GM18498 (cell line): ENCODE data around the gene TAAR9.
A peak's percentile ranks its signal among the peaks of the same experiment; 100 is the strongest.

Experiments
- ATAC-seq: cut with Tn5 transposase; IDR thresholded peaks from one replicate; pipeline ENCODE4 v1.9.1; 2021; ENCODE audit warnings: mild to moderate bottlenecking, moderate library complexity; ENCODE audit not compliant: unreplicated experiment

Gene TAAR9, protein sequence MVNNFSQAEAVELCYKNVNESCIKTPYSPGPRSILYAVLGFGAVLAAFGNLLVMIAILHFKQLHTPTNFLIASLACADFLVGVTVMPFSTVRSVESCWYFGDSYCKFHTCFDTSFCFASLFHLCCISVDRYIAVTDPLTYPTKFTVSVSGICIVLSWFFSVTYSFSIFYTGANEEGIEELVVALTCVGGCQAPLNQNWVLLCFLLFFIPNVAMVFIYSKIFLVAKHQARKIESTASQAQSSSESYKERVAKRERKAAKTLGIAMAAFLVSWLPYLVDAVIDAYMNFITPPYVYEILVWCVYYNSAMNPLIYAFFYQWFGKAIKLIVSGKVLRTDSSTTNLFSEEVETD

DNA sequence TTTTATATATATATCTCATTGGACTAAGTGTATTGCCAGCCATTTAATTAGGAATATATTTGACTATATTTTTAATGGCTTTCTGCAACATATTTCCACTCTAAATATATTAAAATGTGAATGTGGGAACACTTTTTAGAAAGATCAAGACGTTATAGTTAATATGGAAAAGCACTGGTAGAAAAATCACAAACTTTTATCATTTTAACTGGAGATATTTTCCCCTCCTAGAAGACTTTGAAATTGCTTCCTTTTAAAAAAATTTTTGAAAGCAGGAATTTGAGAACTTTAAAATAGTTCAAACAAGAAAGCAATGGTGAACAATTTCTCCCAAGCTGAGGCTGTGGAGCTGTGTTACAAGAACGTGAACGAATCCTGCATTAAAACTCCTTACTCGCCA lies at the start of gene TAAR9:
TAAR9 (plus strand) TSS at position 301 of the 400 bp plus-strand sequence; CDS start at position 314, 13 bp downstream.
- no peak for ATAC-seq

DNA sequence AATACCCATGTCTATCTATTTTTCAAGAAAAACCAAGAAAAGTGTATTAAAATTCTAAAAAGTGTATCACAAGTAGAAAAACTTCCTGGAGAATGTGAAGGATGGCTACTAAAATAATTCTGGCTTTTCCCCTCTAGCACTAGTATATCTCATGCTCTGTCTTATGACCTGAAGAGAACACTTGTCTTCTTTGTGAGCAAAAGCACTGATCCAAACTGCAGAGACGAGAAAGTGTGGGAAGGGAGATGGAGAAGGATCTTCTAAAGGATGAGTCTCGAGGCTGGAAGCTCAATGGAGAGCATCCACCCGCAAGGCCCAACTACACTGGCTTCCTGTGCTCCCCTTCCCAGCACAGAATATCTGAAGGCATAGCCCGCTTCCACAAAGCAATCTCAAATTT lies 48.7 kb upstream of the TAAR9 start:
- no peak for ATAC-seq

DNA sequence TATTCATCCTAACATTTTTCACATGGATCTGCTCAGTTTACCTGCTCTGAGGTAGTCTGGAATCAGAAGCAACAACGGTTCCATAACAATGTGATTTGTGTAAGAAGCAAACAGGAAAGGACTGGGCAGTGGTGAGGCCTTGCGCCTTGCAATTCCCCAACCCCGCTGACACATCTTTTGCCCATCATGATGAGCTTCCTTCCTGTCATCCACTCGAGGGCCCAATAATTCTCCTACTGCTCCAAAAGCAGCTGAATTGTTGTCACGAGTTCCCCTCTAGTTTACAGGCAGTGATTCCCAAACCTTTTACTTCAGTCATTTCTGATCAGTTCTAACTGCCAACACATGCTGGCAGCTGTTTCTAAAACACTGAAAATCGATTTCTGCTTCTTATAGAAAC lies 48.1 kb upstream of the TAAR9 start:
- no peak for ATAC-seq

DNA sequence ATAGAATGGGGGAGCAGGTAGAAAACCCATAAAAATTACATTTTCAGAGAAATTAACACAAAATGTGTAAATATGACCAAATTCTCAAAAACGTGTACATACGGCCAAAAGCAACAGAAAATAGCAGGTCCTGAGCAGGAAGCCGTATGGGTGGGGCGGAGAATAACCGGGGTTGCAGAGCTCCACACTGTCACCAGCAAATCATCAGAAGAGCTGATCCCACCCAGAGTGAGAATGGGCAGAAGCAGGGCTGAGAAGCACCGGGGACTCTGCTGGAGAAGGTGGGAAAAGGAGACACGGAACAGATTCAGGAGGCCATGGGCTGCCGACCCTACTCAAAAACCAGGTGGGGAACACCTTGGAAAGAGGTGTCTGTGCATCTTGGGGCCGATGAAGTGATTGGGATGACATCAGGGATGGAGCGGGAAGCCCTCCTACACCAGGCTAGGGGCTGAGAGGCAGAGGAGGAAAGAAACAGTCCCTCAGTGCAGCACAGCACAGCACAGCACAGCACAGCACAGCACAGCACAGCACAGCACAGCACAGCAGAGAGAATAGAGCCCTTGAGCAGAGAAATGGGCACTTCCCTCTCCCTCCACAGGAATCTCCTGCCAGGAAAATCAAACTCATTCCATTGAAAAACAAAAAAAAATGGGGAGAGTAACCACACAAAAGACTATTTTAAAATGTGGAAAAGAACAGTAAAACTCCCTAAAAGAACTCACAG lies 47.4 kb upstream of the TAAR9 start:
- peak; percentile 59 for ATAC-seq

DNA sequence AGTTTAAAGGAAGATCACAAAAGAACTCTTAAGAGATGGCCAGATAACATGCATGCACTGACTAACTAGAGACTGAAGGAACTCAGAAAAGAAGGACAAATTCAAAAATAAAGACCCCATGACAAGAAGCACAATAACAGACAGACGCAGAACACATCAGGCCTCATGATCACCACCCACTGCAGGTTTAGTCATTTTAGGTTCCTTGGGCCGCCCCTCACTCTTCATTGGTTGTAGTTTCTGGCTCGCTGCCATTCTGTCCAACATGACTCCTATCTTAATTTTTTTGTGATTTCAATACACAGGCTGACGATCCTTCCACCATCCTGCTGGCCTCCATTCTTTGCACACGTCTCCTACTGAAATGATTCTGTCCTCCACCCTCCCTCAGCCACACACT lies 46.8 kb upstream of the TAAR9 start:
- ATAC-seq = no peak

DNA sequence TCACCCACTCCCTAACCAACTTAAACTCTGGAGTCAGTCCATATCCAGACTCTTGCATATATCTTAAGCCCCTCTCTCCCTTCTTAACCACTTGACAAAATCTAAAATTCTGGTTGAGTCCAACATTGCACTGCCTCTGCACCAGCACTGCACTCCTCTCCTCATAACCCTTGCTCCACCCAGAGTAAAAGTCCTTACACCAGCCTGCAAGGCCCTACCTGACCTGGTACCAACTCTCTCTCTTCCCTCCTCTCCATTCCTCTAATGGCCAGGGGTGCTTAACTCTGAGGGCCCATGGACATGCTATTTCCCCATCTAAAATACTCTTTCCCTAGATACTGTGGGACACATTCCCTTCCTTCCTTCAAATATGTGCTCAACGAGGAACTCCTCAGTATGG lies 46.2 kb upstream of the TAAR9 start:
- no peak for ATAC-seq

DNA sequence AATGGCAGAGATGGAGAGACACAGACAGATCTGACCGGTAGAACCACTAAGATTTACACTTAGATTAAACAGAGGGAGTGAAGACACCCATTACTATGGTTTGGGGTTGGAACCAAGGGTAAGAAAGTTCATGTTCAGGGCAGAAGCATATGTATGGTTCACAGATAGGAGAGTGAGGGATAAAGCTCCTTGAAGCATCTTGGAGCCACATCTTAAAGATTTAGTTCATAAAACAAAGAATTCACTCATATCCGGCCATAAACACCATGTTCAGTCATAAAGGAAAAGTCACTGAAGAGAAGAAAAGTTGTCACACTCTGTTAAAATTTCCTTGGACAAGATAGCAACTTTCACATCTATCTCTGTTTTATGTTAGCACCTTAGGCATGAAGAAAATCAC lies 43.1 kb upstream of the TAAR9 start:
- ATAC-seq = peak; percentile 16

DNA sequence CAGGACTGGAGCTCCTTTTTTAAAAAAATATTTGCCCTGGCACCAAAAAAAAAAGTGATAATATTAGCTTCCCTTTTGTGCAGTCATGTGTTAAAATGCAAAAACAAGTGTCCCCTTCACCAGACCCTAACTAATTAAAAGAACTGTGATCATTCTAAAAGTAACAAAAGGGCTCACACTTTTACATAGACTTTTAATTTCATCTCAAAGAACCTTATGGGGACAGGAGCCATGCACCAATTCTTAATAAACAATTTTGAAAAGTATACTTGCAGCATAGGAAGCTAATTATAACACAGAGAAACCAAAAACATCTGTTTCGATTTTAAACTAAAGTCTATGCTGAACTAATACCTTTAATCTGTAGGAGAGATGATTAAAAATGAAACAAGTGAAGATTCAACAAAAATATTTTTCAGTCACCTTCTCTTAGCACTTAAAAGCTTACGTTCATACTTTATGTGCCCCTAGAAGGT lies 42.4 kb upstream of the TAAR9 start:
- ATAC-seq = peak; percentile 44

DNA sequence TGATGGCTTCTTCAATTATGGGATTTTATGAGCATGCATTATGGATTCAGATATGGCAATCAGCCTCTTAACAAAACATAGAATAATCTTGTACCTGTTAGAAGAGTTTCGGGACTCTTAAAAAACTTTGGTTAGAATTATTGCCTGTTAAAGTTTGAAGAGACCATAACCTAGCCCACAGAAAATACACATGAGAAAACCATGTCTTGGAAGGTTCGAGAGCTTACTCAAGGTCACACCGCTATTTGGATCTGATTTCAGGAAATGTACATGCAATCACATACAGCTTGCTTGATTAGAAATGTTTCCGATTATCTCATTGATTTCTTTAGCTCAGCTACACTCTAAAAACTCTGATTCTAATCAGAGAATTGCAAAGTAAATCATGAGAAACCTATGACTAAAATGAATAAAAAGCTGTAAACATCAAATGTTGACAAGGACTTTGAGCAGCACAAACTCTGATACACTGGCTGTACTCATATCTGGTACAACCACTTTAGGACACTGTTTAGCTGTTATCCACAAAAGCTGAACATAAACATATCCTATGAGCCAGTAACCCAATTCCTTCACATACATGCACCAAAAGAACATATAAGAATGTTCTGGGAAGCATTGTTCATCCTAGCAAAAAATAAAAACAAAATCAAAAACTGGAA lies 41.4 kb upstream of the TAAR9 start:
- no peak for ATAC-seq

DNA sequence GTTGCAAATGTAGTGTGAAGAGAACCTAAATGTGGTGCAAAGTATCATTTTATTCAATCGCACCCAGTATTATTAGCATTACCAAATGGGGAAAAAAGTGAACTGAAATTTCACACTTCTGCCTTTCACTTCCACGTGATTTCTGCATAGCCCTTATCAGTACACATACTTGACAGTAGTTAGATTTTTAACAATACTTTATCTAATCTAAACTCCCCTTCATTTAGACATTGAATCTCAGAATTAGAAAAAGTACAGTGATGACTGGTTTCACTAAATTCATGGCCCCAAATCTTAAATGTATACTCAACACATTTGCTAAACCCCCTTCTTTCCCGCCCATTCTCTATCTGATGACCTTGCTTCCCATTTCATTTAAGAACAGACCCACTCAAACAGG lies 39.4 kb upstream of the TAAR9 start:
- peak; percentile 65 for ATAC-seq

DNA sequence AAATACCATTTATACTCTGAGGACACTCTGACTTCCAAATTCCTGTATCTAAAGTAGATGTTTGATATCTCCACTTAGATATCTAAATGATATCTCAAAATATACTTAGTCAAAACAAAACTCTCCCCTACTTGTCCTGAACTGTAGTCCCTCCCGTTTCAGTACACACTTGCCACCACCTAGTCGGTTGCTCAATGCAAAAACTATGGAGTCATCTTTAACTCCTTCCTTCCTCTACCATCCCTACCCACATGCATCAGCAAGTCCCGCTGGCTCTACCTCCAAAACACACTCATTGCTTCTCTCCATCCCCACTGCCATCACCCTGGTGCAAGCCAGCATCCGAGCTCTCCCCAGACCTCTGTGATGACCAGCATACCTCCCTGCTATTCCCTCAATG lies 38.3 kb upstream of the TAAR9 start:
- ATAC-seq = no peak

DNA sequence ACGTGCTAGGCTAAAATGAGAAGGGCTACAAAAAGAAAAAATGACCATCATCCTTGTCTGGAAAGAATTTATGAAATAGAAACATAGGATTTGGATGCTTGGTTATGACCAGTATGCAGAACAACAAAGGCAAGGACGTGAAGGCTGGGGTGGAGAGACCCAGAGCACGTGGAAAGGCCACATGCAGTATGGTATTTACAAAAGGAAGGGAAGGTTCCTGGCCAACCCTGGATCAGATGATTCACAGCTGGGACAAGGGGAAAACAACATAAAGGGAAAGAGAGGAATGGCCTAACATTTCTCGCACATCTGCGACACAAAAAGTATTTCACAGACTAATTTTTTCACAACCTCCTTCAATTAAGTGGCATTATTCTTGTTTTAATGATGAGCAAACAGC lies 33.3 kb upstream of the TAAR9 start:
- ATAC-seq = no peak

DNA sequence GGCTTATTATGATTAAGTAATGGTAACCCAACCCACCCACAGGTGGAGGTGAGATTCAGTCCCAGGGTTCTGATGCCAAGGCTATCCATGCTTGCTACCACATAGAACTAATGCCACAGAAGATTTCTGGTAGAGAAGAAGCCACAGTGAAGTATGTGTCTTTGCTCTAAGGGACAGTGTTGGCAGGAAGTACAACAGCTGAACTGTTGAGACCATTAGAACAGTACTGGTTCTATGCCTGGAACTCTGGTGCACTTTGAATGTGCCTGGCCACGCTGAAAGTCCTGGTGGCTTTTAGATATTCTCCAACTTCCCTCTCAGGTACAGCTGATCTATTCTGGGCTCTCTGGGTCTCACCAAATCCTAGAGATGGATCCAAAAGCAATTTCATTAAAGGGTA lies 32.9 kb upstream of the TAAR9 start:
- ATAC-seq = peak; percentile 65

DNA sequence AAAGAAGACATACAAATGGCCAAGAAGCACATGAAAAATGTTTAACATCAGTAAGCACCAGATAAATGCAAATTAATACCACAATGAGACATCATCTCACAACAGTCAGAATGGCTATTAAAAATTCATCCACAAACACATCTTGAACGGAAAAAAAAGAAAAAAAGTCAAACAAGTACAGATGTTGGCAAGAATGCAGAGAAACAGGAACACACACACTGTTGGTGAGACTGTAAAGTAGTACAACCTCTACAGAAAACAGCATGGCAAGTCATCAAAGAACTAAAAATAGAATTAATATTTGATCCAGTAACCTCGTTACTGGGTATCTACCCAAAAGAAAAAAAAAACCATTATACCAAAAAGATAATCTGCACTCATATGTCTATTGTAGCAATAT lies 31.6 kb upstream of the TAAR9 start:
- ATAC-seq = no peak

DNA sequence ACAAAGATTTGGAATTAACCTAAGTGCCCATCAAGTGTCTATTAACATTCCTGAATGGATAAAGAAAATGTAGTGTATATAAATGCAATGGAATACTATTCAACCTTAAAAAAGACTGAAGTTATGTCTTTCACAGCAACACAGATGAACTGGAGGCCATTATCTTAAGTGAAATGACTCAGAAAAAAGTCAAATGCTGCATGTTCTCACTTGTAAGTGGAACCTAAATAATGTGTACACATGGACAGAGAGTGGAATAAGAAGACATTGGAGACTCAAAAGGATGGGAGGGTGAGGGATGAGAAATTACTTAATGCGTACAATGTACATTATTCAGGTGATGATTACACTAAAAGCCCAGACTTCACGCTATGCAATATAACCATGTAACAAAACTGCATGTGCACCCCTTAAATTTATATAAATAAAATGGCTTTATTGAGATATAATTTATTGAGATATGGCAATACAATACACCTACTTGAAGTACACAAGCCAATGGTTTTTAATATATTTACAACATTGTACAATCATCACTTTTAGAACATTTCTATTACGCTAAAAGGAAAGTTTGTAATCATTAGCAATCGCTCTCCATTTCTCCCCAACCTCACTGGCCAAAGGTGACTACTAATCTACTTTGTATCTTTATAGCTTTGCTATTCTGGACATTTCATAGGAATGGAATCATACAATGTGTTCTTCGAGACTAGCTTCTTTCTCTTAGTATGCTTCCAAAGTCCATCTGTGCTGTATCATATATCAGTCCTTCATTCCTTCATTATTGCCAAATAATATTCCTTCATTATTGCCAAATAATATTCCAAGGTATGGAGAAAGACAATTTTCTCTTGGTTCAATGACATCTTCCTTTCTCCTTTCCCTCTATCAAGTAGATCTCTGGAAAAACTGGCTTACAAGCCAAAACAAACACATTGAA lies 30.9 kb upstream of the TAAR9 start:
- ATAC-seq = no peak

DNA sequence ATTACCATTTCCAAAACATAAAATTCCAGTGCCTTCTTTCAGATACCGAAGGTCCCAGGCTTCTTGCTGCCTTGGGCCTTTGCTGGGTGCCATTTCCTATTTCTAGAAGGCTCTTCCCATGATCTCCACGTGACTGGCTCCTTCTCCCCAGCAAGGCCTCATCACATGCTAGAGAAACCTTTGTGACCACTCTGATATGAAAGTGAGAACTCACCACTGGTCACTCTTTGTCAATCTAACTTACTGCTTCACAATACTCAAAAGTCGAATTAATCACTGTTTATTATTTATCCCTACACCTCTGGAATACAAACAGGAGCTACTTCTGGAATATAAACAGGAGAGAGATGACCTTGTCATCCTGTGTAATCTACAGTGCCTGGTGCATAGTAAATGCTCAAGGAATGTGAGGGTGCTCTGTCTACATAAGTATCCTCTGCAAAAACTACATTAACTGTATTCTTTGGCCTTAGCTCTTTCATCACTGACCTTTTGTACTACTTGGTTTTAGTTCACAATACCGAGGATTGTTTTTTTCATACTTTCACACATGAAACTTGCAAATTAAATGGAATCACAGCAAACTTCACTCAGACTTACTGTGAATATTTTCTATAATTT lies 26.8 kb upstream of the TAAR9 start:
- ATAC-seq = peak; percentile 11

DNA sequence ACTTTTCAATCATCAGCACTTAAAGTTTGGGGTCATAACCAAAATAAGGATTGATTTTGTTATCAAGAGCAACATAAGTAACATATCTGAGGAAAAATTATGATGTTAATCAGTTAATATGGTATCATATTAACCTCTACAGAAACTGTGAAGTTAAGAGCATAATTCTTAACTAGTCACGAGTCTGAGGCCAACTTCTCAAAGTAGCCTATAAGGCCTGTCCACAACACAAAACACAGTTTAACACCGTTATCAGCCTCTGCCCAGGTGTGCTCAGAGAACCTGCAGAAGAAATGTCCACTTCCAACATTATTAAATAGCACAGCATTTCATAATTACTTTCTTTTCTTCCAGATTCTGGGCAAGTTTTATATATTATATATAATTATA lies 26.3 kb upstream of the TAAR9 start:
- no peak for ATAC-seq

DNA sequence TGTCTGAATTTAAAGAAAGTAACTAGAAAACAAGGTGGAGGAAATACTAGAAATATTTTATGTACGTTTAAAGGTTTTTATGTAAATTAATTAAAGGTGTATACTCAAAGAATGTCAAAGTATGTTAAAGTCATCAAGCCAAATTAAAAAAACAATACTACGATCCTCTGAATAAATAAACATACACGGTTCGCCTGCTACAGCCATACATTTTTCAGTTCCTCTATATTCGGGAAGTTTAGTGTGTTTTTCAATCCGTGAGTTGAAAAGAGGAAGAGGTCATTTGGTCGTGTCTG lies 25.8 kb upstream of the TAAR9 start:
- ATAC-seq = no peak

DNA sequence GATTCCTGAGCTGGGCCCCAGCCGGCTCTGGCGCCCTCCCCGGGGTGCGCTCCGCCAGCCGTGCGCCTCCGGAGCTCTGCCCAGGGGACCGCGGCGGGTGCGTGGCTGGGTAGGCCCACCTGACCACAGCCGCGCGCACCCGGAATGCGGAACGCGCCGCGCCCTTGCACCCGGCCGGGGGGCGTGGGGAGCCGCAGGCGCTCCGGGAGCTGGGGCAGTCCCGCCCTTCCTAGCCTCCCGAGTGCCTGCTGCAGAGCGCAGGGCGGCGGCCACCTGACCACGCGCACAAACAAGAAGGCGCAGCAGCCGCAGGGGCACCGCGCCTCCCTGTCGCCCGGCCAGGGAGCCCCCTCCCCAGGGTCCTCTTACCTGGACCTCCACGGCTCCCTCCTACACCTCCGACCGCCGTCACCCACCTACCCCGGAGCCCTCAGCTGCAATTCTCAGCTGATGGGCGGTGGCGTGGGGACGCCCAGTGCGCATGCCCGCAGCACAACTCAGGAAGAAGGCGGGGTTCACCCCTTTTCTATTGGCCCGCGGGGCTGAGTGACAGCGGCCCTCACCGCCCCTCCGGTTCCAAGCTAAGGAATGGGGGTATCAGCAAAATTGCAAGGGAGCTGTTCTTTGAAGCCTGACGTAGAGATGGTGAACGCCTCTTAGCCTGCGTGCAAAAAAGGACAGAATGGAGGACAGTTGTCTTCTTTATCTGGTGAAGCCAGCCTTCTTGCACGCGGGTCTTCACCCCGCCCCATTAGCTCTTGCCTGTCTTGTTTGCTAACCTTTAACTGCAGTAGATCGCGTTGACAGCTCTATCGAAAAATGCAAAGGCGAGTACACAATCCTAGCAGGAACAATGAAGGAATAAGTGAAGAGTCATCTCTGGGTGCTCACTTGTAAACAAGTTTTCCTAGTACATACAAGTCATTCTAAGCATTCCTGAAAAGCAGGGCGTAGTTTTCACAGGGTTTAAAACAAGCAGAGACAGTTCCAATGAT lies 25.1 kb upstream of the TAAR9 start, which contains the start of gene STX7:
STX7 (minus strand) TSS at position 479 of the 995 bp plus-strand sequence. CDS start 9,586 bp downstream, outside the sequence.
- ATAC-seq = peak; percentile 88
